ENCODE measurements around the gene GEMIN8. TPM values are rescaled to one million over a fixed set of nuclear protein-coding genes. Genes with fewer than 3 reads are reported as not detected.

GEMIN8 gene
- total RNA-seq, 6 experiments from 2014 or later, result 8.0 to 14.8 (median 10.1) TPM

- DNase-seq (no peak), ATAC-seq (no peak)
- Histone ChIP-seq H3K36me3 (no peaks in the 10 kb centered on the region), H3K4me3 (no peak overlapping the region), H3K4me1 (no peaks in the 10 kb centered on the region), H3K27me3 (no peaks in the 10 kb centered on the region), H3K27ac (no peak overlapping the region), H3K9me3 (peaks cover 0 to 11% (median 0%) of the 10 kb centered on the region in 4 donors)
- TF ChIP-seq POLR2A (IDR thresholded peaks at IDR 0.05) (no peak), CTCF (IDR thresholded peaks at IDR 0.05) (no peak)
- 21% methylated on average over 3 of the region's 3 CpGs for WGBS (ENCODE audit: insufficient coverage, low coverage, low lambda C conversion rate, missing lambda C conversion rate)
- intact Hi-C loops (cut with DNase I), result no loop called here
Observed at GRCh38 chrX:13983734-13984133, 46.0 kb downstream of the GEMIN8 start.

GRCh38 chrX:13968198-13968597 is 61.5 kb downstream of the GEMIN8 start:
- Histone ChIP-seq H3K27me3 (no peaks in the 10 kb centered on the region), H3K4me1 (no peaks in the 10 kb centered on the region), H3K27ac (no peak overlapping the region), H3K9me3 (no peaks in the 10 kb centered on the region), H3K36me3 (no peaks in the 10 kb centered on the region), H3K4me3 (no peak overlapping the region)
- TF ChIP-seq CTCF (IDR thresholded peaks at IDR 0.05) (no peak), POLR2A (IDR thresholded peaks at IDR 0.05) (no peak)
- ATAC-seq, result no peak
- 64% methylated on average over 4 of the region's 4 CpGs for WGBS (ENCODE audit: insufficient coverage, low coverage, low lambda C conversion rate, missing lambda C conversion rate)
- intact Hi-C loops (cut with DNase I), result no loop called here
- DNase-seq, result no peak

- Histone ChIP-seq H3K4me1 (no peaks in the 10 kb centered on the region), H3K4me3 (no peak overlapping the region), H3K27ac (no peak overlapping the region), H3K9me3 (no peaks in the 10 kb centered on the region), H3K36me3 (no peaks in the 10 kb centered on the region), H3K27me3 (no peaks in the 10 kb centered on the region)
- ATAC-seq (no peak), DNase-seq (no peak)
- TF ChIP-seq POLR2A (IDR thresholded peaks at IDR 0.05), result no peak
- TF ChIP-seq CTCF (IDR thresholded peaks at IDR 0.05), result no peak
- WGBS (ENCODE audit: insufficient coverage, low coverage, low lambda C conversion rate, missing lambda C conversion rate), result 68% methylated on average over 7 of the region's 9 CpGs
- intact Hi-C loops (cut with DNase I), result no loop called here
Observed at GRCh38 chrX:13967636-13968035, 62.1 kb downstream of the GEMIN8 start.

- WGBS (ENCODE audit: insufficient coverage, low coverage, low lambda C conversion rate, missing lambda C conversion rate), result 58% methylated on average over 5 of the region's 5 CpGs
Observed at GRCh38 chrX:13966793-13967125, 62.9 kb downstream of the GEMIN8 start.

More at GRCh38 chrX:13966793-13967125, 62.9 kb downstream of the GEMIN8 start:
- no peaks in the 10 kb centered on the region for H3K36me3 ChIP-seq
- H3K9me3 ChIP-seq, result no peaks in the 10 kb centered on the region
- H3K27ac ChIP-seq, result no peak overlapping the region
- H3K27me3 ChIP-seq, result no peaks in the 10 kb centered on the region
- ATAC-seq (no peak), DNase-seq (no peak)
- TF ChIP-seq CTCF (IDR thresholded peaks at IDR 0.05), result no peak
- no peak overlapping the region for H3K4me3 ChIP-seq
- no peaks in the 10 kb centered on the region for H3K4me1 ChIP-seq
- intact Hi-C loops (cut with DNase I), result no loop called here

Measured in right lobe of liver (tissue), 6 donors.